H7 (cell line): ENCODE results near the gene VTI1A. TPM values are rescaled to one million over a fixed set of nuclear protein-coding genes. Genes with fewer than 3 reads are reported as not detected.

Experiments used
- DNase-seq: peaks from one replicate; pipeline ENCODE4 v3.0.0; 2012
- H3K27me3 ChIP-seq: 2 replicates; pipeline ENCODE4 v1.6.0; 2011; ENCODE audit warnings: mild to moderate bottlenecking, low read length; ENCODE audit not compliant: control insufficient read depth, insufficient read depth
- H3K36me3 ChIP-seq: replicated peaks from 2 replicates; pipeline ENCODE4 v1.5.1; 2011; ENCODE audit warnings: low read length; ENCODE audit not compliant: control insufficient read depth, insufficient read depth
- H3K4me3 ChIP-seq: 2 replicates; pipeline ENCODE4 v1.5.1; 2011; ENCODE audit warnings: low read depth, mild to moderate bottlenecking, control low read depth, low read length, moderate library complexity; ENCODE audit not compliant: insufficient read depth
- total RNA-seq: library from RNA; depleted of rRNA; stranded (reverse); fragments of >200 nt; shearing (Covaris generic); gene quantifications from 2 replicates; pipeline ENCODE4 v1.2.3, GENCODE V29; 2014

VTI1A gene
- total RNA-seq, 1 experiment from 2014 or later = 13.9 TPM

- H3K4me3 ChIP-seq = no peak overlapping the region
- DNase-seq = no peak
Observed at GRCh38 chr10:112813866-112814591, 367.0 kb downstream of the VTI1A start.

GRCh38 chr10:112815269-112816032 lies 368.4 kb downstream of the VTI1A start:
- peaks cover 2% of the 10 kb centered on the region; the same call in 1 of the 2 replicates for H3K27me3 ChIP-seq
- H3K4me3 ChIP-seq = no peak overlapping the region
- no peaks in the 10 kb centered on the region for H3K36me3 ChIP-seq
- DNase-seq = no peak

More at GRCh38 chr10:112813866-112814591, 367.0 kb downstream of the VTI1A start:
- Histone ChIP-seq H3K27me3 (peaks cover 2% of the 10 kb centered on the region; the same call in 1 of the 2 replicates), H3K36me3 (no peaks in the 10 kb centered on the region)

GRCh38 chr10:112816033-112816430 lies 369.0 kb downstream of the VTI1A start:
- Histone ChIP-seq H3K36me3 (no peaks in the 10 kb centered on the region), H3K4me3 (no peak overlapping the region), H3K27me3 (peaks cover 2% of the 10 kb centered on the region; the same call in 1 of the 2 replicates)
- no peak for DNase-seq

- DNase-seq = no peak
- H3K4me3 ChIP-seq = no peak overlapping the region
- peaks cover 2% of the 10 kb centered on the region; the same call in 1 of the 2 replicates for H3K27me3 ChIP-seq
- H3K36me3 ChIP-seq = no peaks in the 10 kb centered on the region
Observed at GRCh38 chr10:112816891-112817290, 369.9 kb downstream of the VTI1A start.

GRCh38 chr10:112817981-112818777 lies 371.2 kb downstream of the VTI1A start:
- Histone ChIP-seq H3K27me3 (peaks cover 2% of the 10 kb centered on the region; the same call in 1 of the 2 replicates), H3K4me3 (no peak overlapping the region), H3K36me3 (no peaks in the 10 kb centered on the region)
- no peak for DNase-seq

GRCh38 chr10:112819231-112819630 lies 372.2 kb downstream of the VTI1A start:
- no peak for DNase-seq
- H3K27me3 ChIP-seq = peaks cover 1% of the 10 kb centered on the region; the same call in 1 of the 2 replicates
- H3K36me3 ChIP-seq = no peaks in the 10 kb centered on the region
- H3K4me3 ChIP-seq = no peak overlapping the region

GRCh38 chr10:112820320-112820719 lies 373.3 kb downstream of the VTI1A start:
- H3K4me3 ChIP-seq = no peak overlapping the region
- no peaks in the 10 kb centered on the region for H3K36me3 ChIP-seq
- no peak for DNase-seq
- no peaks in the 10 kb centered on the region for H3K27me3 ChIP-seq

- Histone ChIP-seq H3K36me3 (no peaks in the 10 kb centered on the region), H3K4me3 (no peak overlapping the region), H3K27me3 (no peaks in the 10 kb centered on the region)
- no peak for DNase-seq
Observed at GRCh38 chr10:112821038-112821437, 374.0 kb downstream of the VTI1A start.

GRCh38 chr10:112821663-112822062 lies 374.6 kb downstream of the VTI1A start:
- no peak overlapping the region for H3K4me3 ChIP-seq
- no peak for DNase-seq
- H3K36me3 ChIP-seq = no peaks in the 10 kb centered on the region
- no peaks in the 10 kb centered on the region for H3K27me3 ChIP-seq

- DNase-seq = no peak
- Histone ChIP-seq H3K36me3 (no peaks in the 10 kb centered on the region), H3K4me3 (no peak overlapping the region), H3K27me3 (no peaks in the 10 kb centered on the region)
Observed at GRCh38 chr10:112823007-112823406, 376.0 kb downstream of the VTI1A start.

- Histone ChIP-seq H3K36me3 (no peaks in the 10 kb centered on the region), H3K4me3 (no peak overlapping the region)
- DNase-seq = no peak
Observed at GRCh38 chr10:112823604-112824003, 376.6 kb downstream of the VTI1A start.

GRCh38 chr10:112826018-112826697 lies 379.1 kb downstream of the VTI1A start:
- H3K27me3 ChIP-seq = no peaks in the 10 kb centered on the region
- H3K4me3 ChIP-seq = no peak overlapping the region
- H3K36me3 ChIP-seq = no peaks in the 10 kb centered on the region
- no peak for DNase-seq

More at GRCh38 chr10:112823604-112824003, 376.6 kb downstream of the VTI1A start:
- no peaks in the 10 kb centered on the region for H3K27me3 ChIP-seq

- Histone ChIP-seq H3K27me3 (no peaks in the 10 kb centered on the region), H3K4me3 (no peak overlapping the region), H3K36me3 (no peaks in the 10 kb centered on the region)
- DNase-seq = no peak
Observed at GRCh38 chr10:112827086-112827485, 380.1 kb downstream of the VTI1A start.

- H3K36me3 ChIP-seq = no peaks in the 10 kb centered on the region
- no peaks in the 10 kb centered on the region for H3K27me3 ChIP-seq
- no peak for DNase-seq
- H3K4me3 ChIP-seq = no peak overlapping the region
Observed at GRCh38 chr10:112827951-112828350, 380.9 kb downstream of the VTI1A start.
